ENCODE data around the gene SF1. TPM values are rescaled to one million over a fixed set of nuclear protein-coding genes. Genes with fewer than 3 reads are reported as not detected.

Gene SF1
- total RNA-seq, 1 experiment from 2014 or later: 285 TPM

DNA sequence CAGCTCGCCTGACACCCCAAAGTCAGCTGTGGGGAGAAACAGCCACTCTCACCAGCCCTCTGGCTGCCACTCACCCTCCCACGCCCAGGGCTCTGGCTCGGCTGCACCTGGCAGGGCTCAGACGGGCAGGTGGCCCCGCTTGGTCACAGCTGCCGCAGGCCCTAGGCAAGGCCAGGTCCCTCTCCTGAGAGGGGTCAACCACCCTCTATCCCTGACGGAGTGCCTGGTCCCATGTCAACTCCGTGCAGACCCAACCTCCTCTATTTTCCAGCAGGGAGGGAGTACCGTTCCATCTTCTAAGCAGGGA lies 22.8 kb upstream of the SF1 start:
- CTCF ChIA-PET: interaction anchor here (0.8 to 2.5 kb wide), 3 partner anchors 14 to 37 kb away, joined by 3 to 13 read pairs (median 7); partner anchors contain the start of gene SF1
- Mint-ChIP-seq H3K27me3 (ENCODE audit: low read depth) (no peaks in the 10 kb centered on the region), H3K9me3 (no peaks in the 10 kb centered on the region), H3K4me1 (peaks cover 11% of the 10 kb centered on the region), H3K4me3 (no peak overlapping the region), H3K27ac (no peak overlapping the region), H3K36me3 (0 out of 2 replicates have a peak, but pooled peaks cover 6% of the 10 kb centered on the region)
- POLR2A ChIA-PET: no interaction called here
- no peak for ATAC-seq
- TF ChIP-seq NFATC4 (CRISPR knock-in tag; IDR thresholded peaks at IDR 0.05) (no peak), ZNF416 (CRISPR knock-in tag; IDR thresholded peaks at IDR 0.05) (no peak), GTF2I (CRISPR knock-in tag; conservative IDR thresholded peaks at IDR 0.05) (no peak), PRDM15 (CRISPR knock-in tag; IDR thresholded peaks at IDR 0.05) (no peak), ERG (CRISPR knock-in tag; IDR thresholded peaks at IDR 0.05) (no peak), ZNF425 (CRISPR knock-in tag; conservative IDR thresholded peaks at IDR 0.05) (no peak), FOXP1 (CRISPR knock-in tag; IDR thresholded peaks at IDR 0.05; ENCODE audit: borderline replicate concordance) (no peak), ZNF512 (CRISPR knock-in tag; IDR thresholded peaks at IDR 0.05; ENCODE audit: borderline replicate concordance) (no peak)
- DNase-seq (ENCODE audit: low spot score): no peak

- ATAC-seq: no peak
- CTCF ChIA-PET: interaction anchor here (0.6 to 2.5 kb wide), 8 partner anchors 9 to 474 kb away, joined by 3 to 13 read pairs (median 4); partner anchors contain the start of genes MEN1 and SF1
- Mint-ChIP-seq H3K27ac (no peak overlapping the region), H3K36me3 (0 out of 2 replicates have a peak, but pooled peaks cover 1% of the 10 kb centered on the region), H3K27me3 (ENCODE audit: low read depth) (no peaks in the 10 kb centered on the region), H3K4me1 (peaks cover 11% of the 10 kb centered on the region), H3K9me3 (no peaks in the 10 kb centered on the region), H3K4me3 (no peak overlapping the region)
- POLR2A ChIA-PET: no interaction called here
- no peak for DNase-seq (ENCODE audit: low spot score)
- TF ChIP-seq, protein P1, sequence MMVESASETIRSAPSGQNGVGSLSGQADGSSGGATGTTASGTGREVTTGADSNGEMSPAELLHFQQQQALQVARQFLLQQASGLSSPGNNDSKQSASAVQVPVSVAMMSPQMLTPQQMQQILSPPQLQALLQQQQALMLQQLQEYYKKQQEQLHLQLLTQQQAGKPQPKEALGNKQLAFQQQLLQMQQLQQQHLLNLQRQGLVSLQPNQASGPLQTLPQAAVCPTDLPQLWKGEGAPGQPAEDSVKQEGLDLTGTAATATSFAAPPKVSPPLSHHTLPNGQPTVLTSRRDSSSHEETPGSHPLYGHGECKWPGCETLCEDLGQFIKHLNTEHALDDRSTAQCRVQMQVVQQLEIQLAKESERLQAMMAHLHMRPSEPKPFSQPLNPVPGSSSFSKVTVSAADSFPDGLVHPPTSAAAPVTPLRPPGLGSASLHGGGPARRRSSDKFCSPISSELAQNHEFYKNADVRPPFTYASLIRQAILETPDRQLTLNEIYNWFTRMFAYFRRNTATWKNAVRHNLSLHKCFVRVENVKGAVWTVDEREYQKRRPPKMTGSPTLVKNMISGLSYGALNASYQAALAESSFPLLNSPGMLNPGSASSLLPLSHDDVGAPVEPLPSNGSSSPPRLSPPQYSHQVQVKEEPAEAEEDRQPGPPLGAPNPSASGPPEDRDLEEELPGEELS (CRISPR knock-in tag; IDR thresholded peaks at IDR 0.05): no peak
- TF ChIP-seq PRDM15 (CRISPR knock-in tag; IDR thresholded peaks at IDR 0.05): no peak
- no peak for TF ChIP-seq ATF2 (CRISPR knock-in tag; IDR thresholded peaks at IDR 0.05; ENCODE audit: borderline replicate concordance, low read depth)
- TF ChIP-seq ELF4 (CRISPR knock-in tag; IDR thresholded peaks at IDR 0.05; ENCODE audit: low read depth): no peak
- TF ChIP-seq HMGXB4 (CRISPR knock-in tag; IDR thresholded peaks at IDR 0.05): no peak
- TF ChIP-seq SOX15 (CRISPR knock-in tag; IDR thresholded peaks at IDR 0.05): no peak
These were observed 22.2 kb upstream of the SF1 start for GRCh38 chr11:64800303-64801157.
